Daoy (cell line): ENCODE results near the gene KRTAP4-5. TPM values are rescaled to one million over a fixed set of nuclear protein-coding genes. Genes with fewer than 3 reads are reported as not detected.
"Not testable (repeated sequence)": the region's sequence is repeated elsewhere in the genome, so short reads cannot be mapped to it uniquely, and the experiment has no call there.

Source experiments
- DNase-seq: peaks from one replicate; pipeline ENCODE4 v3.0.0-alpha.2; 2015; ENCODE audit warnings: low read depth
- total RNA-seq: library from RNA; depleted of rRNA; stranded (reverse); fragments of >200 nt; shearing (Covaris generic); gene quantifications from 2 replicates; pipeline ENCODE4 v1.2.3, GENCODE V29; 2014

The KRTAP4-5 gene
- total RNA-seq, 1 experiment from 2014 or later, result not detected

DNA sequence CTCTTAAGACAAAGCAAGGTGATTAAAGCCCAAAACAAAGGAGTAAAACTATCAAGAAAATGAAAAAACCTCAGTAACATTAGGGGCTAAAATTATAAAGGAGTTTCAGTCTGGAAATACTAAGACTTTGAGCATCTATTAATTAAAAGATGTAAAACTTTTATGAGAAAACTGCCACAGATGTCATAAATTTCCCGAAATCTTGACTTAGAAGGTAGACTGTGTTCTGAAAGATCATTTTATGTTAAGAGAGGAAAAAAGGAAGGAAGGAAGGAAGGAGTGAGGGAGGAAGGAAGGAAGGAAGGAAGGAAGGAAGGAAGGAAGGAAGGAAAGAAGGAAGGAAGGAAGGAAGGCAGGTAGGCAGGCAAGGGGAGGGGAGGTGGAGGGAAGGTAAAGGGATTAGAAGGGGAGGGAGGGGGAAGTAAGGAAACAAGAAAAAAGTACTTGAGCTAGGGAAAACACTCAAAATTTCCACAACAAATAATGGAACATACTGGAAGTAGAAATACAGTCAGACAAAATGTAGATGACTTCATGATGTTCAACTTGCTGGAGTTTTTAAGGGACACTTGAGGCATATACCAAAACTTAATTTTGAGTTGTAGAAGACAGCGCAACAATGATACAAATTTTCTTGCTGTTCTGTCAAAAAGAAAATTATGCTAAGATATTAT is 2.0 kb downstream of the KRTAP4-5 start:
- DNase-seq, result no peak

- no peak for DNase-seq
These were observed 4.4 kb downstream of the KRTAP4-5 start for GRCh38 chr17:41145261-41145660.

DNA sequence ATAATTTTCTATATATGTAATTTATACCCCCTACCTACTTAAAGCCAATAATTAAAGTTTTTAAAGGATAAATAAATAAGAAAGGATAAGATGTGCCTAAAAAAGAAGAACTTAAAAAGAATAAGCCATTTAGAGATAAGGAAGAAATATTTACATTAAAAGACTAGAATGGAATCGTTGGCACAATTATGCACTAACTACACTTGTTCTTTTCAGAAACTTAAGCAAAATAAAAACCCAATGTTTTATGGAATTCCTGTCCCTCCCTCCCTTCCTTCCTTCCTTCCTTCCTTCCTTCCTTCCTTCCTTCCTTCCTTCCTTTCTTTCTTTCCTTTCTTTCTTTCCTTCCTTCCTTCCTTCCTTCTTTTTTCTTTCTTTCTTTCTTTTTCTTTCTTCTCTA is 4.8 kb downstream of the KRTAP4-5 start:
- no peak for DNase-seq

GRCh38 chr17:41141361-41141760 is 8.3 kb downstream of the KRTAP4-5 start:
- no peak for DNase-seq

DNA sequence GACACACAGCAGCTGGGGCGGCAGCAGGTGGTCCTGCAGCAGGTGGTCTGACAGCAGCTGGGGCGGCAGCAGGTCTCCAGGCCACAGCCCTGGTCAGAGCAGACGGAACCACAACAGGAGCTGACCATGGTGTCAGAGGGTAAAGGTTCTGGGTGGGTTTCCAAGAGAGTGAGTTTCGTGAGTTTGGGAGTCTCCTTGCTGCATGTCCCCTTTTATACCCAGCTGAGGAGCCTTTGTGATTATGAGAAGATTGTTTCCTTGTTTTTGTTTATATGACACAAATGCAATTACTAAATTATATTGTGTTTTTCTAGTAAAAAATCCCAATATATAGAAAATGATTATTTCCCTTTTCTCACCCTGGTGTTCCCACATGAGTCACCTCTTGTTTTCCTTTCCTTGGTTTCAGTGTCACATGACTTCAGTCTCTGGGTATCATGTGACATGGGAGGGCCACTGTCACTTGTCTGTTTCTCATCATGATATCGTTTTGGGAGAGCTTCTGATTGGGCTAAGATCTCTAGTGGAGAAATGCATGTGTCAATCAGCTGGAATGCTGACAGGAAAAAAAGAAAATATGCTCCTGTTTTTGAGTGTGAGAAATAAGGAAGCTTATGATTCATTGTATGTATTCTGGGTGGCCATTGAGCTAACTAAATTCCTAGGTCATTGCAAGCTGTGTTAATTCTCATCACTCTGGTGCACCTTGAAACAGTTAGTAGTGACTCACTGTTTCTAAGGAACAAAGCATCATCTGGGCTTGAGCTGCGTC is 9.1 kb downstream of the KRTAP4-5 start, which contains the start of gene KRTAP4-6:
Gene KRTAP4-6 (minus strand): TSS at position 185 of the 772 bp plus-strand sequence. CDS start 57 bp downstream, at position 128.
- DNase-seq, result peak; percentile 46

DNA sequence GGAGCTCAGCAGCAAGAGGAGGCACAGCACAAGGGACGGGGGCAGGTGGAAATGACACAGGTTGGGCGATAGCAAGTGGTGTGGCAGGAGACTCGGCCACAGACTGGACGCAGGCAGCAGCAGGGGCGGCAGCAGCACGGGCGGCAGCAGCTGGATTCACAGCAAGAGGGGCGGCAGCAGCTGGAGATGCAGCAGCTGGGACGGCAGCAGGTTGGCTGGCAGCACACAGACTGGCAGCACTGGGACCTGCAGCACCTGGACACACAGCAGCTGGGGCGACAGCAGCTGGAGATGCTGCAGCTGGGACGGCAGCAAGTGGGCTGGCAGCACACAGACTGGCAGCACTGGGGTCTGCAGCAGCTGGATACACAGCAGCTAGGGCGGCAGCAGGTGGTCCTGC is 9.8 kb downstream of the KRTAP4-5 start:
- DNase-seq, result not testable (repeated sequence)

DNA sequence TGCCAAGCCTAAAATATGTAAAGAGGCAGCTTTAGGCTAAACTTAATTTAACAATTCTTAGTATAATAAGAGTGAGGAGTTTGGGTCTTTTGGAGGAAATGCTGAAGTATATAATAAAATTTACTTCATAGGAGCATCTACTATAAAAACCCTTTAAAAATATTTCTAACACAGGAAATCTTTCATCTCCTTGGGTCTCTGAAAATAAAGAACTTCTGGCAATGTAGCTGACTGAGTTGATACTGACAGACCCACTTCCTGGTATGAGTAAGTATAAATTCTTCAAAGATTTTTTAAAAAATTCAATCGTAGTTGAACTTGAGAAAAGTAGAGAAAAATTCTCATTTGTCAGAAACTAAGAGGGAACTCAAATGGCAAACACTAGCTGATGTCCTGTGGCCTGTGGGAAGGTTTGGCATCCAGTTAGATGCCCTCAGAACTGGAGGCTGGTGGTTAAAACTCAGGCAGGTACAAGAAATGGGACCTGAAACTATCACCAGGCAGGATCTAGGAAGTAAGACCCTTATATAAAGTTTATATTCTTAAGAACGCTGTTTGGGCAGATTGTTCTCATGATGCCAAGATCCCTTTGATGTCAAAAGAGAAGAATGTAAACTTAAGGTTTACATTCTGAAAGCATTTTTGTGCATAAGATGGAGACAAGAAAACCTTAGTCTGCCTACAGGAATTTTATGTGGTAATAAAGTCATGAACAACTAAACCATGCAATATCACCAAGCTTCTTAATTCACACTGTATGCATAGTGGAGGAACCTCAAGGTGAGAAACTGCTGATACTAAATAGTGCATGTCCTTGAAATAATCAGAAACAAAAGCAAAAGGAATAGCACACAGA is 15.5 kb downstream of the KRTAP4-5 start:
- no peak for DNase-seq

- no peak for DNase-seq
These were observed 17.6 kb downstream of the KRTAP4-5 start for GRCh38 chr17:41131979-41132378.

DNA sequence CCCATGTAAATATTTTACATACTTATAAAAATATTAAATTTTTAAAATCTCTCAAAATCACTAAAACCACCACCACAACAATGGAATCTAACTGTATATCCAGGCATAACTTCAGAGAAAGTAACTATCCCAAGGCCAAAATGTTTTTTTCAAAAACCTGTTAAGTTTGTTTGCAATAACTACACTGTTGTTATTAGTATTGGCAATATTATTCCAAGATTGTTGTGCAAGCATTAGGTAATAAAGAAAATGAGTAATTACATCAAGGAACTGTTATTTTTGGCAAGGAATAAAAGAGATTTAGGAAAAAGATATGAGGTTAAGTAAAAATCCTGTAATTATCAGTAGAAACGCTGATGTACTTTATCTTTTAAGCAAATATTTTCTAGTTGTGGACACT is 22.3 kb downstream of the KRTAP4-5 start:
- DNase-seq, result no peak

DNA sequence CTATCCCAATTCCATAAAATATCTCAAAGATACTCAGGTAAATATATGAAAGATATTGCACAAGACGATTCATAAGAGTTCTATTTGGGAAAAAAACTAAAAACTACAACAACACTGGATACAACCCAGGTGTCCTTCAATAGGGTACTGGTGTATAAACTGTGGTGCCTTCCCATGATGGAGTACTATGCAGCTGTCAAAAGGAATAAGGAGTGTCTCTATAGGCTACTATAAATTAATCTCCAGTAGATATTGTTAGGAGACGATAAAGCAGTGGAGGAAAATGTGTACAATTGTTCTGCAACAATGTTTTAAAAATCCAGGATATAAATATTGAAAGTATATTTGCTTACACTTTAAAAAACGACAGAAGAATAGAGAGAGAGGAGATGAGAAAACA is 23.2 kb downstream of the KRTAP4-5 start:
- no peak for DNase-seq

- no peak for DNase-seq
These were observed 24.6 kb downstream of the KRTAP4-5 start for GRCh38 chr17:41125064-41125463.

GRCh38 chr17:41123991-41124371 is 25.6 kb downstream of the KRTAP4-5 start, which contains the start of gene KRTAP4-12:
KRTAP4-12 (minus strand) TSS chr17:41124182; CDS start chr17:41124122, 60 bp downstream.
- not testable (repeated sequence) for DNase-seq

- DNase-seq, result not testable (repeated sequence)
These were observed 26.2 kb downstream of the KRTAP4-5 start for GRCh38 chr17:41123292-41123990.

GRCh38 chr17:41121742-41122141 is 27.9 kb downstream of the KRTAP4-5 start:
- DNase-seq, result no peak

DNA sequence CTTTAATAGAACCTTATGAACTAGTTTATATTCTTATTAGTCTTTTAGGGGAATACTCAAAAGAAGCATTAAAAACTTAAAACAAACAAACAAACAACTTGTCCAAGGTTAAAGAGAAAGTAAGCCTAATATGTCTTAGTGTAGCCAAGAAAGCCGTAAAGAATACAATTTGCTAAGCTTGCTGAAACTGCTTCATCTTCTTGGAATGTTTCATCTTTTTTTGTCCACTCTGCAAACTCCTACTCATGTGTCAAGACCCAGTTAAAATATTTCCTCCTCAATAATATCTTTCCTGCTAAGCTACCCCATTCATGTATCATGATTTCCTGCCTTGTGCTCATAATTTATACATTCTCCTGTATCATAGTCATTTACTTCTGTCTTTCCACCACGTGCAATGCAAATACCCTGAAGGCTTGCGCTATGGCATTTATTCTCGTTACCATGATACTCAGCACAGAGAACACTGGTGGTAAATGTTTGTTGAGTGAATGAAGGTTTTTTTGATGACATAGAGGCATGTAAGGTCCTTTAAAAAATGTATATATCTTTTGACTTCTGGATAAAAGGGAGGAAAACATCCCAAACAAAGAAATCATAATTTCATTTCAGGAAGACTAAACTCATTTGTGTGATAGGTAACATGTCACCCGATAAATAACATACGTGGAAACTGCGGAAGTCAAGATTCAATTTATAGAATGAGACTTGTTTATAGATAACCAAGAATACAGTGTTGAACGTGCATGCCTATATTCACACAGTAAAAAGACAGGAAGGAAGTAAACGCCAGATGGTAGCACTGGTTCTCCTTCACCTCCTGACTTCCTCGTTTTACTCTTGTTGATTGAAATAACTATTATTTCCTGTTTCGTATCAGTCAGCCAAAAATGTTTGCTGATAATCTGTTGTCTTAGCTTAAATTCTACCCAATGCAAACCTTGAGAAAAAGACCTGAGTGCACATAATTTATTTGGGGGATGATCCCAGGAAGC is 29.6 kb downstream of the KRTAP4-5 start:
- not testable (repeated sequence) for DNase-seq

GRCh38 chr17:41118721-41119120 is 30.9 kb downstream of the KRTAP4-5 start:
- DNase-seq, result no peak

- not testable (repeated sequence) for DNase-seq
These were observed 31.7 kb downstream of the KRTAP4-5 start, which contains the start of gene KRTAP4-11 for GRCh38 chr17:41117846-41118386. KRTAP4-11 (minus strand) TSS chr17:41118373; CDS start chr17:41118315, 58 bp downstream.

- no peak for DNase-seq
These were observed 33.3 kb downstream of the KRTAP4-5 start for GRCh38 chr17:41116297-41116696.

DNA sequence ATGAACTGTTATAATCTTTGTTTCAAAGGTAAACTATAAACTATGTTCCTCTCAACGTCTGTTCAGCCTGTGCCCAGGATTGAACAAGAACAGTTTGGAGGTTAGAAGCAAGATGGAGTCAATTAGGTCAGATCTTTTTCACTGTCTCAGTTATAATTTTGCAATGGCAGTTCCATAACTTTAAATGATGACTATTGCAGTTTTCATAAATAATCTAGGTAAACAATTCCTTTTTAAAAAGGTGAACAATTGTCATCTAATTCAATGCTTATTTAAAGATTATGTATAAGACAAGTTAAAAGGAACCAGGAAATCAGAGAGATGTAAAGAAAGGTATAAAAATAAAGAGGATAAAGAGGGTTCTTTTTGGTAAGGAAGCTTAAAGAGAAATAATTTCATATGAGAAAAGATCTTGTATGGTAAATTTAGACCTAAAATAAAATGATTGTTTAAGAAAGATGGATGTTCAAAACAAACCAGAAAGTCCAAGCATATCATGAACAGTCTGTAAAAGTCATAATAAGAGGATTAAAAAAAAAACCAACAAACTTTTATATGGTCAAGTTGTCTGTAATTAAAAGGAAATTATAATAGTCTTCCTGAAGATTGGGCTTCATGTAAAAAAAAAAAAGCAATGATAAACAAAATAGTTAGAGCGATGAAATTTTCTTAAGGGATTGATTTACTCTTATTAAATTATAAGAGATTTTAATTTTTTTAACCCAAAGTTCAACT is 38.3 kb downstream of the KRTAP4-5 start:
- DNase-seq, result no peak
